ENCODE data around the gene TAMM41. TPM values are rescaled to one million over a fixed set of nuclear protein-coding genes. Genes with fewer than 3 reads are reported as not detected.

TAMM41 gene
- total and polyA plus RNA-seq, 4 donors: 9.2 to 20.6 (median 13.0) TPM

GRCh38 chr3:11789412-11789811, 57.3 kb downstream of the TAMM41 start:
- Histone ChIP-seq H3K36me3 (ENCODE audit: control insufficient read depth in 4 of 4, insufficient read depth in 4 of 4, low read length in 4 of 4) (peaks cover 11 to 25% (median 21%) of the 10 kb centered on the region in 4 donors), H3K27me3 (ENCODE audit: control insufficient read depth in 3 of 3, insufficient read depth in 3 of 3, low read length in 2 of 3) (no peaks in the 10 kb centered on the region), H3K9ac (ENCODE audit: insufficient read depth in 1 of 2, low read length in 2 of 2) (no peak overlapping the region), H3K4me3 (no peak overlapping the region), H3K27ac (ENCODE audit: low read depth in 1 of 2, low read length in 1 of 2) (no peak overlapping the region), H3K9me3 (ENCODE audit: control insufficient read depth in 4 of 4, insufficient read depth in 3 of 4, low read length in 3 of 4) (peaks cover 0 to 1% (median 0%) of the 10 kb centered on the region in 4 donors), H3K4me1 (ENCODE audit: control insufficient read depth in 5 of 5, insufficient read depth in 5 of 5, low read length in 5 of 5) (peaks cover 0 to 2% (median 0%) of the 10 kb centered on the region in 5 donors)
- TF ChIP-seq CTCF (IDR thresholded peaks at IDR 0.05; ENCODE audit: control extremely low read depth, extremely low read depth): no peak
- DNase-seq (no peak), ATAC-seq (ENCODE audit: insufficient read depth, low FRiP score) (no peak)
- 94 to 100% methylated on average over 1 of the region's 1 CpG for WGBS, 2 donors

GRCh38 chr3:11784971-11785377, 61.7 kb downstream of the TAMM41 start:
- peaks cover 0 to 2% (median 0%) of the 10 kb centered on the region in 5 donors for H3K4me1 ChIP-seq (ENCODE audit: control insufficient read depth in 5 of 5, insufficient read depth in 5 of 5, low read length in 5 of 5)
- no peak for TF ChIP-seq CTCF (IDR thresholded peaks at IDR 0.05; ENCODE audit: control extremely low read depth, extremely low read depth)
- DNase-seq (no peak), ATAC-seq (ENCODE audit: insufficient read depth, low FRiP score) (no peak)
- 51 to 60% methylated on average over 3 of the region's 3 CpGs for WGBS, 2 donors
- H3K36me3 ChIP-seq (ENCODE audit: control insufficient read depth in 4 of 4, insufficient read depth in 4 of 4, low read length in 4 of 4): peaks cover 9 to 17% (median 15%) of the 10 kb centered on the region in 4 donors
- no peak overlapping the region for H3K27ac ChIP-seq (ENCODE audit: low read depth in 1 of 2, low read length in 1 of 2)
- H3K9me3 ChIP-seq (ENCODE audit: control insufficient read depth in 4 of 4, insufficient read depth in 3 of 4, low read length in 3 of 4): peaks cover 0 to 1% (median 0%) of the 10 kb centered on the region in 4 donors
- no peaks in the 10 kb centered on the region for H3K27me3 ChIP-seq (ENCODE audit: control insufficient read depth in 3 of 3, insufficient read depth in 3 of 3, low read length in 2 of 3)
- no peak overlapping the region for H3K4me3 ChIP-seq
- H3K9ac ChIP-seq (ENCODE audit: insufficient read depth in 1 of 2, low read length in 2 of 2): no peak overlapping the region

GRCh38 chr3:11780341-11780740, 66.3 kb downstream of the TAMM41 start:
- DNase-seq: no peak
- Histone ChIP-seq H3K4me1 (ENCODE audit: control insufficient read depth in 5 of 5, insufficient read depth in 5 of 5, low read length in 5 of 5) (peaks cover 0 to 2% (median 0%) of the 10 kb centered on the region in 5 donors), H3K9ac (ENCODE audit: insufficient read depth in 1 of 2, low read length in 2 of 2) (no peak overlapping the region), H3K4me3 (no peak overlapping the region), H3K27ac (ENCODE audit: low read depth in 1 of 2, low read length in 1 of 2) (no peak overlapping the region), H3K27me3 (ENCODE audit: control insufficient read depth in 3 of 3, insufficient read depth in 3 of 3, low read length in 2 of 3) (no peaks in the 10 kb centered on the region), H3K36me3 (ENCODE audit: control insufficient read depth in 4 of 4, insufficient read depth in 4 of 4, low read length in 4 of 4) (peaks cover 0 to 5% (median 2%) of the 10 kb centered on the region in 4 donors), H3K9me3 (ENCODE audit: control insufficient read depth in 4 of 4, insufficient read depth in 3 of 4, low read length in 3 of 4) (peaks cover 0 to 1% (median 0%) of the 10 kb centered on the region in 4 donors)
- WGBS, 2 donors: 83 to 91% methylated on average over 1 of the region's 1 CpG
- no peak for ATAC-seq (ENCODE audit: insufficient read depth, low FRiP score)
- no peak for TF ChIP-seq CTCF (IDR thresholded peaks at IDR 0.05; ENCODE audit: control extremely low read depth, extremely low read depth)

GRCh38 chr3:11779626-11780025, 67.1 kb downstream of the TAMM41 start:
- DNase-seq: no peak
- 82 to 92% methylated on average over 3 of the region's 3 CpGs for WGBS, 2 donors

More at GRCh38 chr3:11779626-11780025, 67.1 kb downstream of the TAMM41 start:
- Histone ChIP-seq H3K9ac (ENCODE audit: insufficient read depth in 1 of 2, low read length in 2 of 2) (no peak overlapping the region), H3K27me3 (ENCODE audit: control insufficient read depth in 3 of 3, insufficient read depth in 3 of 3, low read length in 2 of 3) (no peaks in the 10 kb centered on the region), H3K4me3 (no peak overlapping the region), H3K4me1 (ENCODE audit: control insufficient read depth in 5 of 5, insufficient read depth in 5 of 5, low read length in 5 of 5) (no peaks in the 10 kb centered on the region), H3K9me3 (ENCODE audit: control insufficient read depth in 4 of 4, insufficient read depth in 3 of 4, low read length in 3 of 4) (peaks cover 0 to 1% (median 0%) of the 10 kb centered on the region in 4 donors), H3K27ac (ENCODE audit: low read depth in 1 of 2, low read length in 1 of 2) (no peak overlapping the region), H3K36me3 (ENCODE audit: control insufficient read depth in 4 of 4, insufficient read depth in 4 of 4, low read length in 4 of 4) (peaks cover 0 to 5% (median 2%) of the 10 kb centered on the region in 4 donors)
- no peak for ATAC-seq (ENCODE audit: insufficient read depth, low FRiP score)
- TF ChIP-seq CTCF (IDR thresholded peaks at IDR 0.05; ENCODE audit: control extremely low read depth, extremely low read depth): no peak
